ENCODE measurements around the gene TGFBI. TPM values are rescaled to one million over a fixed set of nuclear protein-coding genes. Genes with fewer than 3 reads are reported as not detected.

Gene TGFBI
- total and polyA plus RNA-seq, 9 of the 15 experiments (the other 6 are each of a cell fraction or from before 2014, with no cell fraction given): 0.05 to 0.62 (median 0.08) TPM; not detected in 6

DNA sequence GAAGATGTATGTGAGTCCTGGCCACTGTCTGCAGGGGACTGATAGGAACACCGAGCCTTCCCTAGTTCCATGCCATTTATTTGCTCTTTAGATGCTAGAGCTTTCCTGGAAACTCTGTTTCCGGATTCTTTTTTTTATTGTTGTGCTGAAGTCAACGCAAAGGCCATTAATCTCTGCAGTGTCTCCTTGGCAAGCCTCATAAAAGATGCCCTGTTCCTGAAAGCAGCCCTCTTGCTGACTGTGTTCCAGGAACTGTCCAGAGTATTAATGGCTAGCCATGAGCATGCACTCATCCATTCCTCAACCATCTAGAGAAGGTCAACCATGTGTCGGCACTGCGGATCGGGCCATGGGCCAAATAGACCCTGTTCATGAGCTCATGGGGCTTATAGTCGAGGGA lies 61.0 kb downstream of the TGFBI start (continued):
- TF ChIP-seq HMG20A (CRISPR knock-in tag; conservative IDR thresholded peaks at IDR 0.05): no peak
- no peak for TF ChIP-seq KDM5B (IDR thresholded peaks at IDR 0.05; ENCODE audit: insufficient replicate concordance, low read depth, low read length)
- no peak for TF ChIP-seq ZNF23 (CRISPR knock-in tag; IDR thresholded peaks at IDR 0.05)
- no peak for TF ChIP-seq ZFX (CRISPR knock-in tag; IDR thresholded peaks at IDR 0.05)
- TF ChIP-seq, protein P1, sequence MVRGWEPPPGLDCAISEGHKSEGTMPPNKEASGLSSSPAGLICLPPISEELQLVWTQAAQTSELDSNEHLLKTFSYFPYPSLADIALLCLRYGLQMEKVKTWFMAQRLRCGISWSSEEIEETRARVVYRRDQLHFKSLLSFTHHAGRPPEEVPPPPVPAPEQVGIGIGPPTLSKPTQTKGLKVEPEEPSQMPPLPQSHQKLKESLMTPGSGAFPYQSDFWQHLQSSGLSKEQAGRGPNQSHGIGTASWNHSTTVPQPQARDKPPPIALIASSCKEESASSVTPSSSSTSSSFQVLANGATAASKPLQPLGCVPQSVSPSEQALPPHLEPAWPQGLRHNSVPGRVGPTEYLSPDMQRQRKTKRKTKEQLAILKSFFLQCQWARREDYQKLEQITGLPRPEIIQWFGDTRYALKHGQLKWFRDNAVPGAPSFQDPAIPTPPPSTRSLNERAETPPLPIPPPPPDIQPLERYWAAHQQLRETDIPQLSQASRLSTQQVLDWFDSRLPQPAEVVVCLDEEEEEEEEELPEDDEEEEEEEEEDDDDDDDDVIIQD (CRISPR knock-in tag; IDR thresholded peaks at IDR 0.05): no peak
- TF ChIP-seq NFRKB (IDR thresholded peaks at IDR 0.05; ENCODE audit: low read depth): no peak
- no peak for TF ChIP-seq DIDO1 (tag; IDR thresholded peaks at IDR 0.05; ENCODE audit: low read depth)
- no peak for TF ChIP-seq ZNF639 (CRISPR knock-in tag; conservative IDR thresholded peaks at IDR 0.05 in 1 of 2, IDR thresholded peaks at IDR 0.05 in 1 of 2)
- TF ChIP-seq ZNF280B (CRISPR knock-in tag; IDR thresholded peaks at IDR 0.05): no peak
- TF ChIP-seq NEUROD1 (IDR thresholded peaks at IDR 0.05; ENCODE audit: borderline replicate concordance, low read depth, low read length, partially characterized antibody): no peak
- no peak for TF ChIP-seq PHF21A (IDR thresholded peaks at IDR 0.05; ENCODE audit: borderline replicate concordance, low read depth)
- TF ChIP-seq NUFIP1 (IDR thresholded peaks at IDR 0.05; ENCODE audit: partially characterized antibody): no peak
- TF ChIP-seq FOXP1 (CRISPR knock-in tag; IDR thresholded peaks at IDR 0.05): no peak
- TF ChIP-seq U2AF1 (optimal IDR thresholded peaks at IDR 0.05; ENCODE audit: low read depth, low read length): no peak
- TF ChIP-seq NCOA4 (IDR thresholded peaks at IDR 0.05; ENCODE audit: partially characterized antibody): no peak
- no peak for TF ChIP-seq ZNF347 (CRISPR knock-in tag; IDR thresholded peaks at IDR 0.05; ENCODE audit: low read depth)
- no peak for TF ChIP-seq PTBP1 (IDR thresholded peaks at IDR 0.05; ENCODE audit: low read depth, low read length)
- no peak for TF ChIP-seq DEAF1 (CRISPR knock-in tag; IDR thresholded peaks at IDR 0.05)
- peak; percentile 36; the same call in 1 of the 2 replicates for TF ChIP-seq CTBP1 (IDR thresholded peaks at IDR 0.05; ENCODE audit: borderline replicate concordance)
